Stimulated activated CD8-positive, alpha-beta memory T cell treated with anti-CD3 and anti-CD28 coated beads, Interleukin-15, amount 100 ng/mL, for 1 hour (primary cell): ENCODE results near the gene MITF.
"Not testable (repeated sequence)": the region's sequence is repeated elsewhere in the genome, so short reads cannot be mapped to it uniquely, and the experiment has no call there.

ENCODE experiments used
- DNase-seq: peaks from one replicate; pipeline ENCODE4 v3.0.0-alpha.2; 2020; ENCODE audit warnings: low read depth

MITF gene

DNA sequence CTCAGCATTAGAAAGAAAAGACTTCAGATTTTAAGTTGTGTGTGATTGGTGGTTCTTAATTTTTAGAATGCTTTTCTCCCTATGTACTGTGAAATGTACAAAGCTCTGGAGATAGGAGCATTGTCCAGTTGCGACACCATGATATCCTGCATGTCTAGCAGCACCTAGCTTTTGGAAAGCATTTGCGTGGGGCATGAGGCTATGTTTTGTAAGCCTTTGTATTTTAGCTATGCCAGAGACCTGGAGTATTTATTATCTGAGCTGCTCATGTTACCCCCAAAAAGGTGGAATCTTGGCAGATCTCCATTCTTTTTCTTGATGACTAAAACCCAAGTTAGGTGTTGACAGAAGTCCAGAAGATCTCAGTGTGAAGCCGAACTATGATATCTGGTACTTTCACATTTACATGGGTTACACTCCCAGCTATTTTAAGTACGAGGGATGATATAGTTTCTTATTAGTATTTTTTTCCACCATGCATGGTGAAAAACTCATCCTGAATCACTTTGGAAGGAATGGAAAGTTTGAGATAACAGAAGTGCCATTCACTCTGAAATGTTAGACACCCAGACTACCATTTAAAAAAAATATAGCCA, 133.6 kb downstream of the MITF start:
- DNase-seq: no peak

DNA sequence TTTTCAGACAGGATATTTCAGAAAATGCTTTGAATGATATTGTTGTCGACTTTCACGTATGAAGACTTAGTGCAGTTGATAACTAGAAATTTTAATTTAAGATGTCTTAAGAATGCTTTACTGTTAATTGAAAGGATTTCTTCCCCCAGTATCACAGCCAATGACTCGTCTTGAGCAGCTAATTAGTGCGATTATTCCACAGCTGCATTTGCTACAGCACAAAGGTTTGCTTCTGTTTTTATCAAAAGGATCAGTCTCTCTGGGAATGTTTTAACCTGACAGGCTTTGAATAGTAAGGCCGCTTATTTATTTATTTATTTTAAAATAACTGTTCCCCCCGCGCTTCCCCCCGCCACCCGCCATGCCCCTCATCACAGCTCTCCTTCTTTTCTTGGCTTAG, 136.8 kb downstream of the MITF start:
- no peak for DNase-seq

DNA sequence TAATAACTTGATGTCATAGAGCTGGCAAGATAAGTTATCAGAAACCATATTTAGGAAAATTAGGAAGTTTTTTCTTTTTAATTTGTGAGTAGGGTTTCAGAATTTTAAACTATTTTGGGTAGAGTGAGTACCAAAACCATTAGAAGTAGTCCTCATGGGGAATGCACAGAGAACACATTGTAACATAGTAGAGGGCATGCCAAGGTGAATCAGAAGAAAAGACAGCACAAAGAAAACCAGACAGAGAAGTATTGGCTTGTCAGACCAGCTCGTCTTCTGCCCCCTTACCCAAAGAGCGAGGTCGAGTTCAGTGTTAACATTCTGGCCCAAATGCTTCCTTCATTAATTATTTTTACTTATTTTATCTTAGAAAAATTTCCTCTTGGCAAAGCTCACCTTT, 139.0 kb downstream of the MITF start:
- DNase-seq: no peak

DNA sequence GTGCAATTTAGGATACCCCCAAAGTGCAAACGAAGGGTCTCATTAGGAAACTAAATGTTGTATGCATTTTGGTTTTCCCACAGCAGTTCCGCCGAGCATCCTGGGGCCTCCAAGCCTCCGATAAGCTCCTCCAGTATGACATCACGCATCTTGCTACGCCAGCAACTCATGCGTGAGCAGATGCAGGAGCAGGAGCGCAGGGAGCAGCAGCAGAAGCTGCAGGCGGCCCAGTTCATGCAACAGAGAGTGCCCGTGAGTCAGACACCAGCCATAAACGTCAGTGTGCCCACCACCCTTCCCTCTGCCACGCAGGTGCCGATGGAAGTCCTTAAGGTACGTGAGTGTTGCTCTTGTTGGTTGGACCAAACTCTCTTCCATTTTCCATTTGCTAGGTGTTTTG, 139.8 kb downstream of the MITF start:
- DNase-seq: no peak

DNA sequence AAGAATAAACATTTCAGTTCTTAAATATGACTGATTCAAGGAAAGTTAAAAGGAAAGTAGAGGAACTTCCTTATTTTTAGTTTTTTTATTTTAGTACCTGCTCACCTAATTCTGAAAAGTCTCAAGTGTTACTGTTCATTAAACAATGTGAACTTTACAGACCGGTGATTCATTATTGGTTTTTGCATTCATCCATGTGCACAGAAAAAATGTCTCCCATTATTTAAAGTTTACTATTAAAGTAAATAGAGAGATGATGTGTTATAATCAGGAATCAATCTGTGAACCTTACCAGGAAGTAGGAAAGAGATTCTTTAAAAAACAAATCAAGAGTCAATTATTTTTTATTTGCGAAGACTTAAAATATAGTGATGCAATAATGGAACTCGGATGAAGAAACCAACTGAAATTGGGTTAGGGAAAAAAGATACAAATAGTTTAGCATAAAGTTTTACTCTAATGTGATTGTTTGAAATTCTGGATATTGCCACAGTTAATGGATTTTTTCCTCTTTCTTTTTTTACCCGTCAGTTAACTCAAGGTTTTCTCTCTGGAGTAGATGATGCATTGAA, 140.9 kb downstream of the MITF start:
- no peak for DNase-seq

DNA sequence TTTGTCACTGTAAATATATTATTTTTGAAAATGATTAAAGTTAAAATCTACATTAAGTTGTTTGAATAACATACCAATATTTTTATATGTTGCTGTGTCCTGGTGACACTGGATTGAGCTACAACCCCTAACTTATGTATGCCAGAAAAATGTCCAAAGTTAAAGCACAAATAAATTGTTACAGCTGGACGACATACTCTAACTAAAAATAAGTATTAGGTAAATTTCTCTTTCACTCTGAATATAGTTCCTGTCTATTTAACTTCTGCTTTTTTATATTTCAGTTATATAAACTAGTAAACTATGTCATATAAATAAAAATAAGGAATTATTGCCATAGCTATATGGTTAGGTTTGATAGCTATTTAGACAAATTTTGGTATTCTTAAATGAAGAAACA, 141.8 kb downstream of the MITF start:
- DNase-seq: no peak

DNA sequence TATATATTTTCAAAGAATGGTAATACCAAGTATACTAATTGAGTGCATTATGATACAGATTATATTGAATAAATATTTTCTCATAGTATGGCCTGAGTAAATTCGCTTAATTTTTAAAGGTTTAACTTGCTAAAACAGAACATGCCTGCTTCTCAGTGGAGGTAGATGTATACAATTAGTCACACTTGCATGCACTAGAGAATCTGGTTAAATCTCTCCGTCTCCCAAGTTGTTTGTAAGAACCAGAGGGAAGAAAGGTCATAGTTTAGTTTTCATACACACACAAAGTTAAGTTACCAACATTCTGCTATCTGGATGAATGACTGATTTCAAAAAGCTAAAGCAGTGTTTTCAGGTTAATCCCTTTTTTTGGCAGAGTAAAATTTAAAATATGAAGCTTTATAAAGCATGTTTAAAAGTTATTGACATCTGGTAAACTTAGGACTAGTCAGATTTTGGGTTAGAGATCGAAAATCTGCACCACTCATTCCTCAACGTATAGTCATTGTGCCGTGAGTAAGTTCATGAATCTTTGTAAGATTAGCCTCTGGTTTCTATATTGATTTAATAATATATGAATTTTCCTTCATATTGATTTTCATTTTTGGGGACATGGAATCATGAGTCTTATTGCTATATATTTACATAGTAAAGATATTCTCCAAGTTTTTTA, 142.6 kb downstream of the MITF start:
- no peak for DNase-seq

DNA sequence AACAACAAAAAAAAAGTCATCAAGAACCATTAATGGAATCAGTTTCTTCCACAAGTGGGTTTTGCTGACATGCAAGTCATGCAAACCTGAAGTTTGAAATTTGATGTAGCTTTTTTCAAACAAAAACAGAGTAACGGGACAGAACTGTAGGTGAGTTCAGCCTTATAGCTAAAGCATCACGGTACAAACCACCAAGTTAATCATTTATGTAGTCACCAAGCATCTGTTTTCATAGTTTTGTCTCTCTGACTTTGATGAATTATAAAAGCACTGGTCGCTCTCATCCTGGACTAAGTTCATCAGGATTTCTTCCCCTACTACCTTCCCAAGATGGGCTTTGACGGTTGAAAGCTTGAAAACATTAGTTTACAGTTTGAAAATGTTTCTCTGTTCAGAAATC, 143.3 kb downstream of the MITF start:
- DNase-seq: no peak

DNA sequence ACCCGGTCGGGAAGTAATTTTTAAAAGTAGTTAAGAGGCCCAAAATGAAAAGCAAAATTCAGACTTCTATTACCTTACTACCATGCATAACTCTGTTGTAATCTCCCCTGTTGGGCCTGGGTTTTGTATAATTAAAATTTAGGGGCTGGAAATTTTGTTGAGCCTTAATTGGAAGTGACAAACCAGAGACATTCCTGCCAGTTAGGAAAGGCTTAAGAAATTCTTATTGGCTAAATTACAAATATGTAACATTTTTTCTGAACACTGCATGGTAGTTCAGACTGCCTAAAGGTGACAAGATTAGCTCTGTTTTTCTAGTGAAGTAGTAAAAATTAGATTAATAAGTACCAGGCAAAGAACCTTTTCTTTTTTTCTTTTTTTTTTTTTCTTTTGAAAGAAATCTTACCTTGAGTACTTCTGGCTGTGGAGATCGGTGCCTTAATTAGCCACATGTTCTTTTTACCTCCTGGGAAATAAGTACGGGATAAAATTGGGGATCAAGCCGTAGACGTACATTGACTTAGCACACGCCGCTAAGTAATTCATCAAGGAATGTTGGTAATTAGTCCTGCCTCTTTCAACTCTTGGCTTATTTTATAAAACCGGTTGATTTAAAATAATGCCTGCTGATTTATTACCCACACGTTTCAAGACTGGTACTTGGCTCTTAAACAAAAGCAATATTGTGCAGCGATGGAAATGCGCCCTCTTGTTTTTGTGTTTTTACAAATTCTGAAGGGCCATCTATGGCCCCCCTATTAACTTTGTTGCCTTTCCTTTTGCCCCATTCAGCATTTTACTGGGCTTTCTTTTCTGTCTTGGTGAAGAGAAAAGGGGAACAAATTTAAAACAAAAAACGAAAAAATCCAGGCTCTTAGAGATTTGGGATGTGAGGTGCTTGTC, 149.0 kb downstream of the MITF start:
- DNase-seq: no peak

DNA sequence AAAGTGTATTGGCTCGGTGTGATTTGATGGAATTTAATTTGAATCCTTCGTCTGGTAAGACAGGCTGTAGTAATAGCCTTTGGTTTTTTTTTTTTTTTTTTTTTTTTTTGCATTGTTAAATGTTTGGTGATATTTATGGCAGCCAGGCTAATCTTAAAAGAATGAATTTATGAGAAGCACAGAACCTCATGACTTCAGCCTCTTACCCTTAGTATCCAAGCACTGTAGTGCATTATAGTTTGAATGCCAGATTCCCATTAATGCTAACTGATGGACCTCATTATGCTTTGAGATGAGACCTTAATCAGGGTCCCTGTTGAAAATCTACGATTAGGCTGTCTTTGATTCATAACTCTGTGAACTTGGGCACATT, 149.7 kb downstream of the MITF start:
- no peak for DNase-seq

DNA sequence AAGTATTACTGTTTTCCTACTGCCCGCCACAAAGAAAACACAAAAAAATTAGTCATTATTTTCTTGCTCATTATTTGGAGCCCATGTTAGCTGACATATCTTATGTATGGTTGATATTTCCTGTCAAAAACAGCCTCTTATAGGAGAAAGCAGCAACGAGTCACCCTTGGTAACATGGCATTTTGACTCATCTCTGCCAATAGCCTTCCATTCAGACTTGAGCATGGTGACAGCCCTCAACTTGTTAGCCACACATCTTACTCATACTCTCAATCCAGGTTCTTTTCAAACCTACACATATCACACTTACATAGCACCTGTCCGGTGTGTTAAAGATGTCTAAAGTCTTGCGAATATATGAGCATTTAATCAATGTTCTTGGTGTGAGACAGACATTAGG, 150.8 kb downstream of the MITF start:
- DNase-seq: no peak

DNA sequence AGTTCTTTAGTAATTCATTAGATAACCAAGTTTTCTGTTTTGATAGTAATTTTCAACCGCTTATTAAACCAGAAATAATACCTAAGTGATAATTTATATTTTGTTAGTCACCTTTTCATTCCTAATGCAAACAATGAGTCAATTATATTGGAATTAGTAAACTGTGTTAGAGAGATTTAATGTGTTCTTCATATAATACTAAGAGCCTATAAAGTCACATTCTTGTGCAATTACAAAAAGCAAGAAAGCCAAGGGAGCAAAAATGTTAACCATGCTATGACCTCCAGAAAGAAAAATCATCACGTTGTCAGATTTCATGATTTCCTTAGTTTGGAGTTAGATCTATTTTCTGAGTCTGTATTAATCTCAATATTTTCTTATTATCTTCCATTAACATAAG, 151.4 kb downstream of the MITF start:
- DNase-seq: no peak

DNA sequence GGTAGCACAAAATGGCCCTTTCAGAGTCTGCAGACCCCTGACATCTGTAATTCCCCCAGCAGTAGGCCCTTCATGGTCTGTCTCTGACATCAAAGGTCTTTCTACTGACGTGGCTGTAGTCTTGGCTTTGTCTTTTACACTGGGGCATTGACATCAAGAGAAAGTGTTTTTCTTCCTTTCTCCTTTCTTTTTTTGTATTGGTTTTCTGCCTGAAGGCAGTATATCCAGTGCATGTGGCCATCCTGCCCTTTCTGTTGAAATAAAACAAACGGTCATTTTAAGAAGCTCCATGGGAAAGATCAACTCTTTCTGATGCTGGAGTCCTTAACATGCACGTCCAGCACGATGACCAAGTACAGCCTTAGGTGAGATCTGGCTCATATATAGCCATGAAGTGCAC, 153.4 kb downstream of the MITF start:
- DNase-seq: no peak

DNA sequence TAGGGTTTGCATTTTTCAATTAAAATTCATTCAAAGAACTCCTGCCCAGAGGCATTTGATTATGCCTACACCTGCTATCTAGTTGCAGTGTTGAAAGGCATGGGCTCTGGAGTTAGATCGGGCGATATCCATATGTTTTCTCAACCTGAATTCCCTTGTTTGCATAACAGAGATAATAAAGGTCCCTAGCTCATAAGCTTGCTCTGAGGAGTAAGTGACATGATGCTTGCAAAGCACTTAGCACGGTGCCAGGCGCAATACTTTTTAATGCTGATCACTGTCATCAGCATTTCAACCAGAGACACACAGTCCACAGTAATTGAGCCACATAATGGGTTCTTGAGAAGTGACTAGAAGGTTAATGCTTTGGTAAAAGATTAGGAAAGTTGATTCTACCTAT, 154.0 kb downstream of the MITF start:
- DNase-seq: no peak

DNA sequence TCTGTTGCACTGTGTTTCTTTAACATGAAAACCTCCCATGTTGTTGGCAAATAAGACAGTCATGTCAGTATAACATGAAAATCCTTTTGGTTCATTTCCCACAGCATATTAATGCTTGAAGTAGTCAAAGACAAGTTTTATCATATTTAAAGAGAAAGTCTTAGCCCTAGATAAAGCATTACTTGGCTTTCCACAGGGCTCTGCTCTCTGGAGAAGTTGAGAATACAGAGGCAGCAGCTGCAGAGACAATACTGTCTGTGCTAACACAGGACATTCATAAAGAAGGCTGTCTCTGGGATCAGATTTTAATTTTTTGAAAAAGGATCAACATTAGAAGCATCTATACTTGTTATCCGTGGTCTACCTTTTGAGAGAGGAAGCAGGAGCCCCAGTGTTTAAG, 156.8 kb downstream of the MITF start:
- DNase-seq: no peak

DNA sequence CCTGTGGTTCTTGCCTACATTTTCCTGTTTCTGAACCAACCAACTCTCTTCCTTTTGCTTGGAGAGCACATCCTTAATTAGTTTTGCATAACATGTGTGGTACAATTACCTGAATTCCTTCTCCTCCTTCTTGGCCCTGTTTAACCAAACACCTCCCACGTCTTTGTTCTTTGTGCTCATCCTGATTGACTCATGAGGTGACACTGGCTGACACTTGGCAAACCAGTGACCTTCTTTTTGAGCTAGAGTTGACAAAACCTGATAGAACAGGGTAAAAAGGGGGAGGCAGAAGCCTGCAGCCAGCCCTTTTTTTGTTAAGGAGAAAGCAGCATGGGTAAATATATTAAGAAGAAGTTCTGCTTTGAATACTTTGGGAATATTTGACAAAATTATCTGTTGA, 161.1 kb downstream of the MITF start:
- DNase-seq: no peak

DNA sequence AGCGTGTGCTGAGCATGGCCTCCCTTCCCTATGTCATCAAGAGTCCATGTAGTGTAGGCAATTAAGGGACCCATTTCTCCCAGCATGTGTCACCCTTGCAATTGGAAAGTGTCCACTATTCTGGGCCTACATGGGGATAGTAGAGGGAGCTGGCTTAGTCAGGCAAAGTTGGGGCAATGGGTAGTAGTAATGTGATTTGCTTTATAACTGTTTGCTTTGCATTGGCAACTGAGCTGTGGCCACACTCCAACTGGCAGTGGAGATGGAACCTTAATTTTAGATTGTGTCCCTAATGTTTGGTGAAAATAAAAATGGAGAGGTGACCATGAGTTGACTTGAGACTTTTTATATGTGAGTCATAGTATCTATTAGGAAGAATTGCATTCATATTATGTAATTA, 162.5 kb downstream of the MITF start:
- DNase-seq: no peak

DNA sequence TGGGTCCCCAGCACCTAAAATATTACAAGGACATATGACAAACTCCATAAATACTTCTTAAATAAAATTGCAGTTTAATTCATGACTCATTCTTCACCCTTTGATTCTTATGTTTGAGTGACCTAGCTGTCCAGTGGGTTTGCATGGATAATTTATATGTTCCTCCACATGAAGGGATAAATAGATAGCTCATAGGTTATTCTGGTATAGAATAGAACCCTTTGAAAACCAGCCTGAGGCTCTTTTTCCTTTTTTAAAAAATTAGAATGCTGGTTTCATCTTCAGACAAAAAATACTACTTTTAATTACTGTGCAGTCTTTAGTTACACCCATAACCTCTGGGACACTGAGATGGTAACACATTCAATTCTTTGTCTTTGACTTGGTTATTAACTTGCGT, 163.1 kb downstream of the MITF start:
- no peak for DNase-seq

DNA sequence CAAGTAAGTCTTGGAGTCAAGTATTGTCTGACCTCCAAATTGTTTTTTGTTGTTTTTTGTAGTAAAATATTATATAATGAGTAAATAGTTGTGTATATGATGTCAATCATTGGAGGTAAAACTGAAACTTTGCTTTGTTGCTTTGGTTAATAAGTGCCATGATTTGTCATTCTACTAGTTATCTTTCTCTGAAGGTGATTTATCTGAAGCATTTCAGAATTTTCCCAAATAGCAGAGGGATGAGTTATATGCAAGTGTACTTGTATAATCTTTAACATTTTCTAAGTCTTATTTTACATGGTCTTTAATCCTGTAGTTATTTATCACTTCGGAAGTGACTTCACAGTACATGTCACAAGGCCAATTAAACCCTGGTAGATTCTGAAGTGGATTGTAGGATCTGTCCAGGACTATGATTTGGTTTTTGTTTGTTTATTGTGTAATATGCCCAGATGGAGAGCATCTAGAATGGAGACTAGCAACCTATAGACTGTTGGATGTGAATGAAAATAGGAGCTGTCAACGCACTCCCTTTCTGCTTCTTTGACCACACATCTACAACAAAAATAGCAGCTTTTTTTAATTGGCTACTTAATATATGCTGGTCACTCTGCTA, 167.2 kb downstream of the MITF start:
- DNase-seq: no peak

DNA sequence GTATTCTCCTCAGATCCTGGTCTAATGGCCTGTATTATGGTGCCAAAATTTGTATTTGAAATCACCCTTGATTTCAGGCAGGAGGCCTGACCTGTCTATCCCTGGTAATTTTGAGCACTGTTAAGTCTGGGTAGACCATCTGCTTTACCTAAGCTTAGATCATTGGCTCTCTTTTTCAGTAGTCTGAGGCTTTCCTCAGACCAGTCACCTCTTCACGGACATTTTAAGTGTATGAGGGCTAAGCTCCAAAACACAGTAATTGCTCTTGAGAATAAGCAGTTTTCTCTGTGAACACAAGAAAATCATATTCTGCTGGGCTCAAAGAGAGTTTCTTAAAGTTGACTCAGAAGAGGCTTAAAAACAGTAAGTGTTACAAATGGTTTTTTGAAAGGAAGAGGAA, 168.3 kb downstream of the MITF start:
- DNase-seq: no peak

DNA sequence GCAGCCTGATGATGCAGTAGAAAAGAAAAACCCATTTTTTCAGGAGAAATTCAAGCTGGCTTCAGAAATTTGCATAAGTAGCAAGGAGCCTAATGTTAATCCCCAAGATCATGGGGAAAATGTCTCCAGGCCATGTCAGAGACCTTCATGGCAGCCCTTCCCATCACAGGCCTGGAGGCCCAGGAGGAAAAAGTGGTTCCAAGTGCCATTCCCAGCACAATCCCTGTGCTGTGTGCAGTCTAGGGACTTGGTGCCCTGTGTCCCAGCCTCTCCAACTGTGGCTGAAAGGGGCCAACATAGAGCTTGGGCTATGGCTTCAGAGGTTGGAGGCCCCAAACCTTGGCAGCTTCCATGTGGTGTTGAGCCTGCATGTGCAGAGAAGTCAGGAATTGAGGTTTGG, 170.6 kb downstream of the MITF start:
- not testable (repeated sequence) for DNase-seq

DNA sequence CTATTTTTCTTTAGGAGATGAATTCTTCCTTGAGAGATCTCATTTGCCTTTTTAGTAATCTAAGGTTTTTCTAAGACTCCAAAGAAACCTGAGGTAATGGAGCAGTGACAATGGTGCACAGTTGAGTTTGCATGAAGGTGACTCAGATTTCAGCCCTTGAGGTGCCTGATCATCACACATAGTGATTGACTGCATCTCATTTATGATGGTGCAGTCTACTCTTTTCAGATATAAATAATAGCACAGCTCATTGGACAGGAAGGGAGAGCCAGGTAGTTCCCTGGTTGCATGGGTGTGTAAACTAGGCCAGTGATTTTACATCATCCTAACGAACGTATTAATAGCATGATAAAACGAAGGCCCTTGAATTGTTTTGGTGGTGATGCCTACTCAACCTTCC, 174.2 kb downstream of the MITF start:
- DNase-seq: no peak

DNA sequence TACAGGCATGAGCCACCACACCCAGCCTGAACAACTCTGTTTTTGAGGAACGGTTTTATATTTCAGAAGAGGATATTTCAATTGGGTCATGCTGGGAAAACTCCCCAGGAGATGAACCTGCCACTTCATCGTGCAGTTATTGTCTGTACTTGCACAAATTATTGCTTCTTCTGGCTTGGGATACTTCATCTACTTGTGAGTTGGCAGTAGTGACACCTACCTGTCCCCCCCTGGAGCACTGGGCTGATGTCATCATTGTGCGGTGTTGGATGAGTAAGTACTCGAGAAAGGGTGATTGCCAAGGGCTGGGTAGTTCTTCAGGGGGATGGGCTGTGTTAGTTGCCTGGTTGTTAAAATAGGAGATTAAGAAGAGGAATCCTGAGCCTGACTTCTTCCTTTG, 175.1 kb downstream of the MITF start:
- no peak for DNase-seq
